ENCODE results near the gene UGT1A3.
A peak's percentile ranks its signal among the peaks of the same experiment; 100 is the strongest.

UGT1A3 gene

GRCh38 chr2:233798335-233799086 lies 69.7 kb downstream of the UGT1A3 start:
- Histone ChIP-seq H3K27ac (no peak overlapping the region), H3K36me3 (no peaks in the 10 kb centered on the region), H4K20me1 (no peaks in the 10 kb centered on the region), H3K9me3 (replicated peaks in 1 of 11) (no peaks in the 10 kb centered on the region), H3K9ac (no peak overlapping the region), H3K27me3 (no peaks in the 10 kb centered on the region), H3K4me1 (peaks cover 5 to 12% (median 10%) of the 10 kb centered on the region in 10 experiments; a peak in 18 of 20 replicates), H3K4me2 (no peak overlapping the region), H3K4me3 (no peak overlapping the region)
- TF ChIP-seq Cebpa-rat (IDR thresholded peaks at IDR 0.05) = no peak

- Histone ChIP-seq H3K4me2 (no peak overlapping the region), H3K27me3 (no peaks in the 10 kb centered on the region), H4K20me1 (no peaks in the 10 kb centered on the region), H3K36me3 (no peaks in the 10 kb centered on the region), H3K27ac (no peak overlapping the region), H3K9ac (no peak overlapping the region), H3K4me3 (no peak overlapping the region), H3K4me1 (peaks cover 5 to 12% (median 10%) of the 10 kb centered on the region in 10 experiments; a peak in 18 of 20 replicates), H3K9me3 (replicated peaks in 1 of 11) (no peaks in the 10 kb centered on the region)
- TF ChIP-seq Cebpa-rat (IDR thresholded peaks at IDR 0.05) = no peak
These were observed 70.3 kb downstream of the UGT1A3 start for GRCh38 chr2:233799087-233799665.

- Histone ChIP-seq H3K36me3 (no peaks in the 10 kb centered on the region), H3K27ac (no peak overlapping the region), H3K4me3 (no peak overlapping the region), H3K9ac (no peak overlapping the region), H3K27me3 (no peaks in the 10 kb centered on the region), H3K4me1 (peaks cover 5 to 12% (median 10%) of the 10 kb centered on the region in 10 experiments; a peak in 18 of 20 replicates), H3K9me3 (replicated peaks in 1 of 11) (no peaks in the 10 kb centered on the region), H4K20me1 (no peaks in the 10 kb centered on the region), H3K4me2 (no peak overlapping the region)
- no peak for TF ChIP-seq Cebpa-rat (IDR thresholded peaks at IDR 0.05)
These were observed 70.9 kb downstream of the UGT1A3 start for GRCh38 chr2:233799716-233800115.

- H3K9ac ChIP-seq = no peak overlapping the region
- no peak overlapping the region for H3K27ac ChIP-seq
- no peak for TF ChIP-seq Cebpa-rat (IDR thresholded peaks at IDR 0.05)
- peaks cover 5 to 12% (median 10%) of the 10 kb centered on the region in 10 experiments; a peak in 18 of 20 replicates for H3K4me1 ChIP-seq
- no peak overlapping the region for H3K4me3 ChIP-seq
- H4K20me1 ChIP-seq = no peaks in the 10 kb centered on the region
- H3K27me3 ChIP-seq = no peaks in the 10 kb centered on the region
- no peaks in the 10 kb centered on the region for H3K9me3 ChIP-seq (replicated peaks in 1 of 11)
- no peak overlapping the region for H3K4me2 ChIP-seq
- H3K36me3 ChIP-seq = no peaks in the 10 kb centered on the region
These were observed 71.4 kb downstream of the UGT1A3 start for GRCh38 chr2:233800208-233800607.

GRCh38 chr2:233801357-233802131 lies 72.7 kb downstream of the UGT1A3 start:
- H3K36me3 ChIP-seq = no peaks in the 10 kb centered on the region
- H4K20me1 ChIP-seq = no peaks in the 10 kb centered on the region
- no peak overlapping the region for H3K4me3 ChIP-seq
- TF ChIP-seq Cebpa-rat (IDR thresholded peaks at IDR 0.05) = no peak
- H3K9ac ChIP-seq = no peak overlapping the region
- peaks cover 5 to 12% (median 10%) of the 10 kb centered on the region in 10 experiments; a peak in 18 of 20 replicates for H3K4me1 ChIP-seq
- peak overlapping the region in 10 of 11 experiments; percentile 13 to 52 (median 38); a peak in 16 of 22 replicates for H3K4me2 ChIP-seq
- H3K27me3 ChIP-seq = no peaks in the 10 kb centered on the region
- H3K27ac ChIP-seq = no peak overlapping the region
- H3K9me3 ChIP-seq (replicated peaks in 1 of 11) = no peaks in the 10 kb centered on the region

GRCh38 chr2:233802132-233802815 lies 73.4 kb downstream of the UGT1A3 start:
- no peaks in the 10 kb centered on the region for H3K27me3 ChIP-seq

GRCh38 chr2:233803292-233803911 lies 74.6 kb downstream of the UGT1A3 start:
- TF ChIP-seq Cebpa-rat (IDR thresholded peaks at IDR 0.05) = no peak
- Histone ChIP-seq H3K9me3 (replicated peaks in 1 of 11) (peaks cover 0 to 5% (median 0%) of the 10 kb centered on the region in 11 experiments; a peak in 1 of 22 replicates), H3K27ac (no peak overlapping the region)

More at GRCh38 chr2:233802132-233802815, 73.4 kb downstream of the UGT1A3 start:
- no peaks in the 10 kb centered on the region for H4K20me1 ChIP-seq
- H3K9ac ChIP-seq = no peak overlapping the region
- peak overlapping the region in 1 of 11 experiments; percentile 41; a peak in 2 of 22 replicates for H3K4me2 ChIP-seq
- H3K4me3 ChIP-seq = no peak overlapping the region
- TF ChIP-seq Cebpa-rat (IDR thresholded peaks at IDR 0.05) = no peak
- H3K4me1 ChIP-seq = peaks cover 5 to 12% (median 10%) of the 10 kb centered on the region in 10 experiments; a peak in 18 of 20 replicates
- H3K9me3 ChIP-seq (replicated peaks in 1 of 11) = peaks cover 0 to 3% (median 0%) of the 10 kb centered on the region in 11 experiments; a peak in 1 of 22 replicates
- H3K27ac ChIP-seq = no peak overlapping the region
- H3K36me3 ChIP-seq = no peaks in the 10 kb centered on the region

GRCh38 chr2:233803994-233804393 lies 75.2 kb downstream of the UGT1A3 start:
- Histone ChIP-seq H3K4me1 (peaks cover 5 to 12% (median 10%) of the 10 kb centered on the region in 10 experiments; a peak in 18 of 20 replicates), H3K27ac (no peak overlapping the region), H4K20me1 (no peaks in the 10 kb centered on the region), H3K4me2 (no peak overlapping the region), H3K4me3 (no peak overlapping the region), H3K9me3 (replicated peaks in 1 of 11) (peaks cover 0 to 5% (median 0%) of the 10 kb centered on the region in 11 experiments; a peak in 1 of 22 replicates), H3K9ac (no peak overlapping the region), H3K27me3 (no peaks in the 10 kb centered on the region), H3K36me3 (no peaks in the 10 kb centered on the region)
- TF ChIP-seq Cebpa-rat (IDR thresholded peaks at IDR 0.05) = no peak

More at GRCh38 chr2:233803292-233803911, 74.6 kb downstream of the UGT1A3 start:
- no peak overlapping the region for H3K9ac ChIP-seq
- no peaks in the 10 kb centered on the region for H3K27me3 ChIP-seq
- no peak overlapping the region for H3K4me3 ChIP-seq
- H3K36me3 ChIP-seq = no peaks in the 10 kb centered on the region
- peaks cover 5 to 12% (median 10%) of the 10 kb centered on the region in 10 experiments; a peak in 18 of 20 replicates for H3K4me1 ChIP-seq
- no peaks in the 10 kb centered on the region for H4K20me1 ChIP-seq
- H3K4me2 ChIP-seq = no peak overlapping the region

All from BLaER1 treated with 17β-estradiol and CSF1 and Interleukin-3, amounts not matched to agents 10 nM and 100 nM (cell line).